GM18526 (cell line): ENCODE results near the gene ATP13A2.

ENCODE experiments used
- POLR2A ChIP-seq: IDR thresholded peaks from 3 replicates; pipeline ENCODE4 v1.6.1; 2011; ENCODE audit not compliant: insufficient read length; ENCODE audit errors: extremely low read depth

The ATP13A2 gene

DNA sequence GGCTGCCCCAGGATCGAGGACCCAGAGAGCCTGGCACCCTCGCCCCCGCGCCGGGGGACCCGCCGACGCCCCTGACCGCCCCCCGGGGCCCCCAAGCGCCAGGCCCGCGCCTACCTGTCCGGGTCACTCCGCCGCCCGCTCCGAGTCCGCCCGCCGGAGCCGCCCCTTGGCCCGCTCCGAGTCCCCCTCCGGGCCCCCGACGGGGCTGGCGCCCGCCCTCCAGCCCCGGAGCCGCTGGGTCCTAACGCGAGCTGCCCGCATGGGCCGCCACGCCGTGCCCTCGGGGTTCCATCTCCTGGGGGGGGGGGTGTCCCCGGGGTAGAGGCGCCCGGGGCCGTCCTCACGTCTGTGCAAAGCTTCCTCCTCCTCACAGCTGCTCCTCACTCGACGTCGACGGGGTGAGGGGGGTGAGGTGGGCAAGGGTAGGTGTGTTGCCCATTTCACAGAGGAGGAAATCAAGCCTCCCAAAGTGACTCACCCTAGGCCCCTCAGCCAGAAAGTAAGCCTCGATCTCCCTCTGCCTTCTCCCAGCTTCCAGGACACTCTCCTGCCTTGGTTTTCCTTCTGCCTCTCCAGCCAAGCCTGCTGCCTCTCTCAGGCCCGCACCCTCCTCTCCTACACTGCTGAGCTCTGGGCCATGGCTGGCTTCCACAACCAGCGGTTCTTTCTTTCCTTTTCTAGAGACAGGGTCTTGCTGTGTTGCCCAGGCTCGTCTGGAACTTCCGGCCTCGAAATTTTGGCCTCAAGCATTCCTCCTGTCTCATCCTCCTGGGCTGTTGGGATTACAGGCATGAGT, 31.1 kb downstream of the ATP13A2 start, which contains the start of gene MFAP2:
TSS of gene MFAP2 (minus strand) at position 148 of the 796 bp plus-strand sequence. CDS start 2,347 bp downstream, outside the sequence.
- TF ChIP-seq POLR2A = no peak

DNA sequence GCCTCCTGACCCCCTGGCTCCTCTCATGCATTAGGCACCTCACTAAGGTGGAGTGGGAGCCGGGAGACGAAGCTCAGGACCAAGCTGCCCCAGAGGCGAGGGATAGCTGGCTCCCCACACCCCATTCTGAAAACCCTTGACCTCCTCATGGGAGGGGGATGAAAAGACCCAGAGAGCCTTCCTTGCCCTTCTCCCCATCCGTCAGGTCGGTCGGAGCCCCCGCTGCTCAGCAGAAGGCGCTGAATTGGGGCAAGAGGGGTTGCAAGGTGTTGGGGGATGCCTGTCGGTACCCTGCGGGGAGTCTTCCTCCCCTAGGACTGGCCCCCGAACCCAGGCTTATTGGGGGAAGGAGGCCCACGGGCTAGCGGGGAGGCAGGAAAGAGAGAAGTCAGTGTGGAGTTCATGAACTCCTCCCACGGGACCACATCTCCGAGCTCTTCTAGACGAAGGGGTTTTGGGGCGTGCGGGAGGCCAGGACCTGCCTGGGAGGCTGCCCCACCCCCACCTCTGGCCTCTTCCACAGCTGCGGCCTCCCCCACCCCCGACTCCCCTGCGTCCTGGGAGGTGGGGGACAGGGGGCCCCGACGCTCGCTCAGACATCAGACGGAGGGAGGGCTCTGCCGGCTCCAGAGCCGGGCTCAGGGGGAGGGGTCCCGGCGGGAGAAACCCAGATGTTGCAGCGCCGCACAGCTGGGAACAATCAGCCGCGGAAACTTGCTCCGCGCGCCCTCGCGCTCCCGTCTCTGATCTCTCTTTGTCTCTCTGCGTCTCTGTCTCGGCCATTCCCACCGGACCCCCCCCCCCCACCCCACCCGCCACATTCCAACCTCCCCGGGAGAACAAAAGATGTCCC, 32.0 kb downstream of the ATP13A2 start:
- no peak for TF ChIP-seq POLR2A

DNA sequence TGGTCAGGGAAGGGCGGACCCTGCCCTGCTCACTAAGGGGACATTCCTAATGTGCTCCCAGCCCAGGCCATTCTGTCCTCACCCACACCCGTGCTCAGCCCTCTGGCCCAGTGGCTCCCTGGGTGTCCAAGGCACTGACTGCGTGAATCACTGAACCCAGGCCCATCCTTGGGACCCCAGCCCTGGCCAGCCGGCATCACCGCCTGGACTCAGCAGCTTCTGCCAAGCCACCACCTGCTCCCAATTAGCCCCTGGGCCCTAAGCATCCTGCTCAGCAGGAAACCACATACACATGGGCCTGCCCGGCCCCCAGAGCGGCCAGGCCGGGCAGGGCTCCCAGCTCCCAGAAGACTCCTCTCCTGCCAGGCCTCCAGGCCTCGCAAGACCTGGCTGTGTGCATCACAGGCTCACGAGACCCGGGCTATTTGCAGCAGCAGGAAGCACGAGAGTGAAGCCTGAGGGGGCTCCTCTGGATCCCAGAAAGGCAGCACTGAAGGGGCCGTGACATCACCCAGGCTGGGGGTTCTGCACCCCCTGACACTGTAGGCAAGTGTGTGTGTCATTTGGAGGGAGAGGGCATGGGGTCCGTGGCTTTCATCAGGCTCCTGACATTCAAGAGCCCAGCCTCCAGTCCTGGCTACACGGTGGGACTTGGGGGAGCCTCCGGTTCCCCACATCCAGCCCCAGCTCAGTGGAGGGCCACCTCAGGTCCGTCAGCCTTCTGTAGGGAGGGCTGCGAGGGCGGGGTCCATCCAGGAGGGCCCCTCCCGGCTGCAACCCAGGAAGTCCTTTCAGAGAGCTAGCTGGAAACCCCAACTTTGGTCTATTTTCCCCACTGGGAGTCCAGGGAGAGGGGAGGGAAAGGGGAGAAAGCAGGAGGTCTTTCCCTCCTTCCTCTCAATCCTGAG, 32.9 kb downstream of the ATP13A2 start:
- TF ChIP-seq POLR2A = no peak

DNA sequence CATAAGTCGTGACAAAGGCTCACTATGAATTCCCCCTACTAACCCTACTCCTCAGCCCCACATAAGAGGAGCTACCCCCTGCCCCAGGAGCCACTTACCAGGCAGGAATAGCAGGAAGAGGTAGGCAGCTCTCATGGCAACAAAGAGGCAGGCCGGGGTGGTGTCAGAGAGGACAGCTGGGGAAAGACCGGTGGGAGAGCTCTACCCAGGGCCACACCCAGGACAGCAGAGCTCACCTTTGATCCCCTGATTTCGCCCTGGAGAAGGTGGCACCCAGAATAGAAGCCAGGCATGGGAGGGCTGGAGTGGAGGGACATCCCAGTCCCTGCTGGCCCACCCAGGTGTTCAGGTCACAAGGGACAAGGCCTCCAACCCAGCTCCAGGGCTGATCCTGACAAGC, 33.6 kb downstream of the ATP13A2 start:
- no peak for TF ChIP-seq POLR2A

DNA sequence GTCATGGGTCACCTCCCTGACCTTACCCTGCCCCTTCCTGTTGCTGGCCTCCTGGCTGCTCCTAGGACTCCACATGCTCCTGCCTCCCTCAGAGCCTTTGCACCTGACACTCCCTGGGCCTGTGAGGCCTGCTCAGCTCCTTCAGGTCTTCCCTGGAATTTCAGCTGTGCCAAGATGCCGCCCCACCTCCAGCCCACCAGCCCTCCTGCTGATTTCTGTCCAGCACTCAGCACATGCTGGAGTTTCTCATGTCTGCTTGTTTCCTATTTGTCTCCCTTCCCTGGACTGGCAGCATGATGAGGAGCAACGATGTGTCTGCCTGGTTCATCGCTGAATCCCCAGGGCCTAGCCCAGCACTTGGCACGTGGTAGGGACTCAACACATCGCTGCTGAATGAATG, 34.4 kb downstream of the ATP13A2 start:
- no peak for TF ChIP-seq POLR2A

DNA sequence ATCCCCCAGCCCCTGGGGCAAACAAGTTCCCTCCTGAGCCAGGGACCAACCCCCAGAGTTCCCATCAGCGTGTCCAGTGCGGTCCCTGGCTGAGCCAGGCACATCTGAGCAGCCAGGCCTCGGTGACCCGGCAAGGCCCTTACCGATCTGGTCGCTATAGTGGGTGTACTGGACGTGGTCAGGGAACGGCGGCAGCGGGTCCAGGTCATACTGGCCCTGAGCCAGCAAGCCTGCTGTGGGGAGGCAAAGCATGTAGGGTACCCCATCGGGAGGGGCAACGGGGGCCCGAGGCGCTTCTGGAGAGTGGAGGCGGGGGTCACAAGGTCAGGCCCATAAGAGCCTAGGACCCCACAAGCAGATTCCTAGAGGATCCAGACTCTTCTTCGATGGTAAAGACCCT, 34.8 kb downstream of the ATP13A2 start:
- TF ChIP-seq POLR2A = no peak

DNA sequence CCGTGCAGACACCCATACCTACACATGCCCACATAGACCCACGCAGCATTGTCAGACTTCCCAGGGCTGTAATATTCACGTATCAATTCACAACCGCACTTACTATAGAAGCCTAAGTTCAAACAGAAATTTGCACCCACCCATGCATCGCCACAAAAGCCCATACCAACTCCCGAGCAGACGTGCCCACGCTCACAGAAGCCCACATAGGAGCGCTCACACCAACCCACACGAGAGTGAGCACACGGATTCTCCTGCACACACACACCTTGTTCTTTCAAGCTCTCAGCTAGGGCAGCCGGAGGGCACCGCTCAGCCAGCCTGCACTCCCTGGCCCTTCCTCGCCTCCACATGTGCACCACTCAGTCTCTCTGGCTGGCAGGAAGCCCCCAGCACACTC, 35.9 kb downstream of the ATP13A2 start:
- TF ChIP-seq POLR2A = no peak

DNA sequence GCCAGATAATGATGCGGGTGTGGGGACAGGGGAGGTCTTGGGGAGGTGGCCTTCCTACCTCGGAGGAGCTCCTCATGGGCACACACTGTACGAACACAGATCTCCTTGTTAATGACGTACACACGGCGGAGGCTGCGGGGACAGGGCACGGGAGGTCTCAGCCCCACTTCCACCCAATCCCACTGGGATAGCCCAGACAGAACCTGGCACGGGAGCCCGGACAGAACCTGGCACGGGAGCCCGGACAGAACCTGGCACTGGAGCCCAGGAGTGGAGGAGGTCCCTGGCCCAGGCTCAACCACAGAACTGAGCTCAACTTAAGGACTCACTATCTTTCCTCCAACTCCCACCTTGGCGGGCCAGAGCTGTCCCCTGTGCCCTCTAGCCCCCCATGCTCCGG, 36.5 kb downstream of the ATP13A2 start:
- no peak for TF ChIP-seq POLR2A

DNA sequence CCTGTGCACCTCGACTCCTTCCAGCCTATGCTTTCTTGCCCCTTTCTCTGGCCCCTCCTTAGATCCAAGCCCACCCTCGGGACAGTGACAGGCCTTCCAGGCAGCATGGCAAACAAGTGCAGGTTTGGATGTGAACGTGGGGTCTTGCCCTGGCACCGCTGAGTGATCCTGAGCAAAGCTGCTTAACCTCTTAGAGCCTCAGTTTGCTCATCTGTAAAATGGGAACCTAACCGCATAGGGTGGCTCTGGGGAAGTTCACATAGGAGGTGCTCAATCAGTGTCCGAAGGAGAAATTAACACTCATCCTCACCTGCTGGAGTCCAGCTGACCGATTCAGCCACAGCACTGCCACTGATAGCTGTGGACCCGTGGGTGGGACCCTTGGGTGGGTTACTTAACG, 38.5 kb downstream of the ATP13A2 start:
- no peak for TF ChIP-seq POLR2A

DNA sequence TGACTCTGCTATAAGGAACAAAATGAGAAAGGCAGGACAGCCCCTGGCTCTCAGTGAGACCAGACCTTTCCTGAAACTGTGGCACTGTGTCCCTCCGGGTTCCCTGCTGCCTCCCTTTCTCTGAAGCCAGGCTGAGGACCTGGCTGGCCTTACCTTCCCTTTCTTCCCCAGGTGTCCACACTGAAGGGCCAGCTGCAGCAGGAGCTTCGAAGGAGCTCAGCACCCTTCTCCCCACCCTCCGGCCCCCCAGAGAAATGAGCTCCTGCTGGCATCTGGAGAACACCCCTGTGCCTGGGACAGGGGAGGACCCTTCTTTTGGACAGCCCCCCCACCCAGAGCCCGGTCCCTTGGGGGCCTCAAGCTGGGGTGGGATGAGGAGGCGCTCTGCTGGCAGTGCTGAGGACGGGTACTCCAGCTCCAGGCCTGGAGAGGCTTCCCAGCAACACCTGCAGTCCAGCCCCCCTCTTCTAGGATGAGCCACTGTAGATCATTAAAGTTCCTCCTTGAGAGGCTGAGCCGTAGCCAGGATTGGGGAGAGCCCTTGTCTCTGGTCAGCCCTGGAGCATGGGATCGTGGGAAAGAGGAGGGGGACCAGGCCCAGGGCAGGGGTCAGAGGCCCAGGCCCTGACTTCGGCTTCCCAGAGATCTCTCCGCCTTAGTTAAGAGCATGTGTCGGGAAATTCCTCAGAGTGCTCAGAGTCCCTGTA, 39.4 kb downstream of the ATP13A2 start:
- no peak for TF ChIP-seq POLR2A

DNA sequence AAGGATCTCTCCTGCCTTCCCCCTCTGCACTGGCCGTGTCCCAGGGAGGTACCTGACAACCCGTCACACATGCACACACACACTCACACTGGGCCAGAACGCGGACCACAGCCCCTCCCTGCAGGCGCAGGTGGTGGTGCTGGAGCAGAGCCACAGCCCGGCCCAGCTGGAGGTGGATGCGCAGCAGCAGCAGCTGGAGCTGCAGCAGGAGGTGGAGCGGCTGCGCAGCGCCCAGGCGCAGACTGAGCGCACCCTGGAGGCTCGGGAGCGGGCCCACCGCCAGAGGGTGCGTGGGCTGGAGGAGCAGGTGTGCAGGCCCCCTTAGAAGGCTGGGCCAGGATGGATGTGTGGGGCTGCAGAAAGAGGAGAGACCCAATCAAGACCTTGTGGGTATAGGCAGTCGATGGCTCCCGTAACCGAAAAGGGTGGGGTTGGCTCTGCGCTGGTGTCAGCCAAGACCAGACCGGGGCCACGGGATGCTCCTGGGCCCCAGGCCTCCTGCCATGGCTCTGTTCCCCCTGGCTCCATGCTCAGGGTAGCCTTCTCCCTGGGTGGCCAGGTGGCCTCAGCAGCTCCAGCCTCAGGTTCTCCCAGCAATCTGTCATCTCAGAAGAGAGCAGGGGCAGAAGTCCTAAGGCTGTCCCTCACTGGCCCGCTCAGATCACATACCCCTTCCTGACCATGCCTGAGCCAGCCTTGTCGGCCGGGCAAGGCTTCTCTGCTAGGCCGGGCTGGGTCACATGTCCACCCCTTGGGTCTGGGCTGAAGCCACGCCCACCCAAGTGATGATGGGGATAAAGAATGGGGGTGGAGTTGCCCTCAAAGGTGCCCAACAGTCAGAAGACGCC, 40.2 kb downstream of the ATP13A2 start:
- no peak for TF ChIP-seq POLR2A

DNA sequence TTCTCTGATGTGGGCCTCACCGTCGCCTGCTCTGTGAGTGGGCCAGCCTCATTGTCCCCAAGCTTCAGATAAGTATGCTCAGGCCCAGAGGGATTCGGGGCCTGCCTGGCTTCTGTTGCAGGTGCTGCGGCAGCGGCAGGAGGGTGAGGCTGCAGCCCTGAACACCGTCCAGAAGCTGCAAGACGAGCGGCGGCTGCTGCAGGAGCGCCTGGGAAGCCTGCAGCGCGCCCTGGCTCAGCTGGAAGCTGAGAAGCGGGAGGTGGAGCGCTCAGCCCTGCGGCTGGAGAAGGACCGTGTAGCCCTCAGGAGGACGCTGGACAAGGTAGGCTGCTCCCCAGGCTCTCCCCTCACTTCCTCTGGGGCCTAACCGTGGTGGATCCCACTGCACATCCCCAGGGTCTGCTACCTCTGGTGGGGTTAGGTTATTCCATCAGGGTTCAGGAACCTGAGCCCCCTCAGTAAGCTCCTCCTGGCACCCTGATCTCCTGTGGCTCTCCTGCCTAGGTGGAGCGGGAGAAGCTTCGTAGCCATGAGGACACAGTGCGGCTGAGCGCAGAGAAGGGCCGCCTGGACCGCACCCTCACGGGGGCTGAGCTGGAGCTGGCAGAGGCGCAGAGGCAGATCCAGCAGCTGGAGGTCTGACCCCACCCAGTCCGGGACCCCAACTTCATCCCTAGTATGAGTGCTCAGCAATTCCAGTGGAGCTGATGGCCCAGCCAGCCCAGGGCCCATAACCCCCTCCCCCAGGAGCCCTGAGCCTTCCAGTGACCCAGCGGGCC, 41.4 kb downstream of the ATP13A2 start:
- TF ChIP-seq POLR2A = no peak

DNA sequence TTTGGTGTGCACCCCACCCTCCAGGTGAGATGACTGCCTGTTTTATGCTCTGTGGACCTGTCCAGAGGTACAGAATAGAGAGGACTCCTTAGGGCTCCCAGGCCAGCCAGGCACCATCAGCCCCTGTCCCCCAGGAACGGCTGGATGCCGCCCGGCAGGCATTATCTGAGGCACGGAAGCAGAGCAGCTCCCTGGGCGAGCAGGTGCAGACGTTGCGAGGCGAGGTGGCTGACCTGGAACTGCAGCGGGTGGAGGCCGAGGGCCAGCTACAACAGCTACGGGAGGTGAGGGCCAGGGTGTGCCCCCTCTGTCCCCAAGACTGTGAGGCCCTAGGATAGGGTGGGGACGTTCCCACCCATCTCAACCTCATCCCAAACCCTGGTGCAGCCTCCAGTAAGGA, 42.1 kb downstream of the ATP13A2 start:
- TF ChIP-seq POLR2A = no peak

DNA sequence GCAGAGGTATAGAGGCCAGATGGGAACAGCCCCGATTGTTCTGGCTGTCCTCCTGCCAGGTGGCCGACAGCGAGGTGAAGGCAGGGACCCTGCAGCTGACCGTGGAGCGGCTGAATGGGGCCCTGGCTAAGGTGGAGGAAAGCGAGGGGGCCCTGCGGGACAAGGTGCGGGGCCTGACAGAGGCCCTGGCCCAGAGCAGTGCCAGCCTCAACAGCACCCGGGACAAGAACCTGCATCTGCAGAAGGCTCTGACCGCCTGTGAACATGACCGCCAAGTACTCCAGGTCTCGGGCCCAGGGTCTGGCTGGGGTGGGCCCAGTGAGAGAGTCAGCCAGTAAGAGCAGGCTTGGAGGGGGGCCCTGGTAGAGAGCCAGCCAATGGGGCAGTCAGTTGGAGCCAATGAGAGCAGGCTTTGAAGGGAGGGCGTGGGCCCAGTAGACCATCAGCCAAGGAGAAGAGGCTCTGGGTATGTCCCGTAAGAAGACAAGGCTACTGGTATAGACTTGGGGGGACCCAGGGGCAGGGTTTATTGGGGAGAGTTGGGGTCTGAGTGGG, 42.6 kb downstream of the ATP13A2 start:
- TF ChIP-seq POLR2A = no peak
